ENCODE data around the gene INMT.
"Not testable (repeated sequence)": the region's sequence is repeated elsewhere in the genome, so short reads cannot be mapped to it uniquely, and the experiment has no call there.

INMT gene

DNA sequence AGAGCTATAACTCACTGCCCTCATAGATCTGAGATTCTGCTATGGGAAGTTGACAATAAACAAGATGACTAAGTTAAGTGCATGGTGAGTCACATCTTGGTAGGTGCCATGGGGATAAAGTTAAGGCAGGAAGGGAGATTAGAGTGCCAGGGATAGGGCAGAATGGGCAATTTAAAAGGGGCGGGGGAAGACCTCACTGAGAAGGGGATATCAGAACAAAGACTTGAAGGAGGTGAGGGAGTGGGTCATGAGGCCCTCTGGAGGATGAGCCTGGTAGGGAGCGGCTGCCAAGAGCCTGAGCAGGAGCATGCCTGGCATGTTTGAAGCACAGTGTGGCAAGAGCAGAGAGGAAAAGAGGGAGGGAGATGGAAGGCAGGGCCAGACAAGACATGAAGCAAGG lies 34.8 kb upstream of the INMT start:
- Mint-ChIP-seq H3K27me3 (peaks cover 1% of the 10 kb centered on the region), H3K36me3 (ENCODE audit: low read depth) (no peaks in the 10 kb centered on the region), H3K4me3 (no peak overlapping the region), H3K4me1 (ENCODE audit: low read depth) (no peaks in the 10 kb centered on the region), H3K9me3 (peaks cover 35% of the 10 kb centered on the region), H3K27ac (no peak overlapping the region)
- intact Hi-C loops (cut with micrococcal nuclease): no loop called here

DNA sequence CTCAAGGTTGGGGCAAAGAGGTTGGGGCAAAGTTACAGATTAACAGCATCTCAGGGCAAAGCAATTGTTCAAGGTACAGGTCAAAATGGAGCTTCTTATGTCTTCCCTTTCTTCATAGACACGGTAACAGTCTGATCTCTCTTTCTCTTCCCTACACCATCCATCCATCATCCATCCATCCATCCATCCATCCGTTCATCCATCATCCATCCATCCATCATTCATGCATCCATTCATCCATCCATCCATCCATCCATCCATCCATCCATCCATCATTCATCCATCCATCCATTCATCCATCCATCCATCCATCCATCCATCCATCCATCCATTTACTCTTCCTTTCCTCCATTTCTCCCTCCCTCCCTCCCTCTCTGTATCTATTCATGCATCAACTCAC lies 32.5 kb upstream of the INMT start:
- H3K4me1 Mint-ChIP-seq (ENCODE audit: low read depth); H3K36me3 Mint-ChIP-seq (ENCODE audit: low read depth); H3K4me3 Mint-ChIP-seq; H3K27ac Mint-ChIP-seq; intact Hi-C loops (cut with micrococcal nuclease); H3K27me3 Mint-ChIP-seq: not testable (repeated sequence)
- peaks cover 35% of the 10 kb centered on the region for H3K9me3 Mint-ChIP-seq

GRCh38 chr7:30721211-30721610 lies 30.7 kb upstream of the INMT start:
- intact Hi-C loops (cut with micrococcal nuclease): no loop called here
- Mint-ChIP-seq H3K36me3 (ENCODE audit: low read depth) (no peaks in the 10 kb centered on the region), H3K27me3 (peaks cover 1% of the 10 kb centered on the region), H3K27ac (no peak overlapping the region), H3K4me1 (ENCODE audit: low read depth) (no peaks in the 10 kb centered on the region), H3K9me3 (peaks cover 35% of the 10 kb centered on the region), H3K4me3 (no peak overlapping the region)

GRCh38 chr7:30722187-30722586 lies 29.7 kb upstream of the INMT start:
- Mint-ChIP-seq H3K27me3 (peaks cover 1% of the 10 kb centered on the region), H3K36me3 (ENCODE audit: low read depth) (no peaks in the 10 kb centered on the region), H3K4me1 (ENCODE audit: low read depth) (no peaks in the 10 kb centered on the region), H3K4me3 (no peak overlapping the region), H3K9me3 (peaks cover 29% of the 10 kb centered on the region), H3K27ac (no peak overlapping the region)
- intact Hi-C loops (cut with micrococcal nuclease): no loop called here

GRCh38 chr7:30722671-30723070 lies 29.3 kb upstream of the INMT start:
- peaks cover 24% of the 10 kb centered on the region for H3K9me3 Mint-ChIP-seq
- H3K36me3 Mint-ChIP-seq (ENCODE audit: low read depth): no peaks in the 10 kb centered on the region
- no peak overlapping the region for H3K27ac Mint-ChIP-seq
- no peak overlapping the region for H3K4me3 Mint-ChIP-seq
- intact Hi-C loops (cut with micrococcal nuclease): no loop called here
- no peaks in the 10 kb centered on the region for H3K4me1 Mint-ChIP-seq (ENCODE audit: low read depth)
- peaks cover 1% of the 10 kb centered on the region for H3K27me3 Mint-ChIP-seq

GRCh38 chr7:30723776-30724175 lies 28.2 kb upstream of the INMT start:
- H3K4me3 Mint-ChIP-seq: no peak overlapping the region
- intact Hi-C loops (cut with micrococcal nuclease): no loop called here
- H3K36me3 Mint-ChIP-seq (ENCODE audit: low read depth): no peaks in the 10 kb centered on the region
- H3K9me3 Mint-ChIP-seq: peaks cover 13% of the 10 kb centered on the region
- H3K27me3 Mint-ChIP-seq: peaks cover 1% of the 10 kb centered on the region
- no peaks in the 10 kb centered on the region for H3K4me1 Mint-ChIP-seq (ENCODE audit: low read depth)
- H3K27ac Mint-ChIP-seq: no peak overlapping the region

DNA sequence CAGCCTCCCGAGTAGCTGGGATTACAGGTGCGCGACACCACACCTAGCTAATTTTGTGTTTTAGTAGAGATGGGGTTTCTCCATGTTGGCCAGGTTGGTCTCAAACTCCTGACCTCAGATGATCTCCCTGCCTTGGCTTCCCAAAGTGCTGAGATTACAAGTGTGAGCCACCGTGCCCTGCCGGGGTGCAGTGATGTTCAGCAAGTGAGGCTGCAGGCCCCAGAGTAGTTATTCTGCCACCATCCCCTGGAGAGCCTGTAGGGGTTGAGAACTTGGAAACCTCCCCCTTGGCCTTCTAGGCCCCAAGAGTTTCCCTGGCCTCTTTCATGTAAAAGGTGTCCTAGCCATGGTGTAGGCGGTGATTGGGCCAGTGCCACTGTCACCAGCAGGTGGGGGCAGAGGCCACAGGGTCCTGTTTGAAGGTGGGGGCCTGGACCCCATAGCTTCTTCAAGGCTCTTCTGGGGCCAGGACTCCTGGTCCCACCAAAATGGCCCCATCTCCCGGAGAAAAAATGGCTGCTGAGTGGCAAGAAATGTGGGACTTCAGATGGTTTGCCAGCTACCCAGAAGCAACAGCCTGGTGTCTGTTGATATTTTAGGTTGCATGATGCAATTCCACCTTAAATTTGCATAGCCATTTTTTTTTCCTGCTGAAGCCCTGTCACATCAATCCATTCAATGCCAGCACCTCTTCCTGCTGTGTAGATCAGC lies 25.5 kb upstream of the INMT start:
- Mint-ChIP-seq H3K27ac (no peak overlapping the region), H3K4me3 (no peak overlapping the region), H3K27me3 (peaks cover 2% of the 10 kb centered on the region), H3K9me3 (no peaks in the 10 kb centered on the region), H3K36me3 (ENCODE audit: low read depth) (no peaks in the 10 kb centered on the region), H3K4me1 (ENCODE audit: low read depth) (no peaks in the 10 kb centered on the region)
- intact Hi-C loops (cut with micrococcal nuclease): no loop called here

DNA sequence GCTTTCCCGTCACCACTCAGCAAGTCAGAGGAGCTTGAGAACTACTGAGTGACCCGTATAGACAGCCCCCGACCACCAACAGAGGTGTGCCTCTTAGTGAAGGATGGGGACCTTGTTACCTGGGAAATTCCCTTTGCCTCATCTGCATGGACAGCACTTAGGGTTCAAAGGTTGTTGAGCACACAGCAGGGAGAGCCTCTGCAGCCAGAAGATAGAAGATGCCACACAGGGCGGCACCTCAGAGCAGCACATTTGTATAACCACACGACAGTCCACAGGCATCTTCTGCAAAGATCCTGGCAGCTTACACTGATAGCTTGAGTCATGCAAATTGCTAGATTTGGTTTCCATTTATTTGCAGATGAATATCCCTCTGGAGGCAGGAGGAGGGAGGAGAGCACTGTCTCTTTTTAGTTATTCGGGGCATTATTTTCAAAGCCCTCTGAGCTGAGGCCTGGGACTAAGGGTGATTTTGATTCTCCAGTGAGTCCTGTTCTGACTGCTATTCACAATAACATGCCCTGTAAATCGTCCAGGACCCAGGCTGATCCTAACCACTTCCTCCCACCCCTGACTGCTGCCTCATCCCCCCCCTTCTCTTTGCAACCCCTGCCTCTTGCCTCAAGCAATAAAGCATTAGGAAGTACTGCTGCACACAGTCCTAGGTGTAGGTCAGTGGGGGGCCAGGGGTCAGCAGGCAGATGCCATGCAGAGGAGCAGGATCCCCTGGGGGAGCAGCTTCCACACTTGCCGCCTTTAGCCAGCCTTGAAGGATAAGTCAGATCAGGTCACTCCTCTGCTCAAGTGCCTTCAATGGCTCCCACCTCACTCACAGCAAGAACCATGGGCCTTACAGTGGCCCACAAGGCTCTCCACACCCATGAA lies 24.6 kb upstream of the INMT start:
- H3K27me3 Mint-ChIP-seq: peaks cover 2% of the 10 kb centered on the region
- H3K9me3 Mint-ChIP-seq: no peaks in the 10 kb centered on the region
- H3K27ac Mint-ChIP-seq: no peak overlapping the region
- no peak overlapping the region for H3K4me3 Mint-ChIP-seq
- H3K4me1 Mint-ChIP-seq (ENCODE audit: low read depth): no peaks in the 10 kb centered on the region
- intact Hi-C loops (cut with micrococcal nuclease): no loop called here
- no peaks in the 10 kb centered on the region for H3K36me3 Mint-ChIP-seq (ENCODE audit: low read depth)

- Mint-ChIP-seq H3K27ac (no peak overlapping the region), H3K9me3 (no peaks in the 10 kb centered on the region), H3K4me3 (no peak overlapping the region), H3K4me1 (ENCODE audit: low read depth) (no peaks in the 10 kb centered on the region), H3K36me3 (ENCODE audit: low read depth) (no peaks in the 10 kb centered on the region), H3K27me3 (peaks cover 2% of the 10 kb centered on the region)
- intact Hi-C loops (cut with micrococcal nuclease): no loop called here
These were observed 23.3 kb upstream of the INMT start for GRCh38 chr7:30728591-30729100.

DNA sequence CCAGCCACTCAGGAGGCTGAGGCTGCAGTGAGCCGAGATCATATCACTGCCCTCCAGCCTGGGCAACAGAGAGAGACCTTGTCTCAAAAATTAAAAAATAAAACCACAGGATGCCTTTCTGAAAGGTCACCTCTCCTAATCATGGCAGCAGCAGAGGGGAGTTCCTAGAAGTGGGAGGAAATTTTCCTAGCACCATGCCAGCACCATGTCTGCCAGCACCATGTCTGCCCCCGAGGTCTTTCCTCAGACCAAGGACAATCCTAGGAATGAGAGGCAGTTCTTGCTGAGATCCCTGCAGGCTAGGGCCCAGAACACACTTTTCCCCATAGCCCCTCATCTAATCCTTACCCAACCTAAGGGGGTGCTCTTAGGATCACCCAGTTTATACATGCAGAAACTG lies 22.3 kb upstream of the INMT start:
- intact Hi-C loops (cut with micrococcal nuclease): no loop called here
- Mint-ChIP-seq H3K9me3 (no peaks in the 10 kb centered on the region), H3K4me3 (no peak overlapping the region), H3K36me3 (ENCODE audit: low read depth) (no peaks in the 10 kb centered on the region), H3K4me1 (ENCODE audit: low read depth) (no peaks in the 10 kb centered on the region), H3K27me3 (peaks cover 2% of the 10 kb centered on the region), H3K27ac (no peak overlapping the region)

- Mint-ChIP-seq H3K27ac (no peak overlapping the region), H3K4me1 (ENCODE audit: low read depth) (no peaks in the 10 kb centered on the region), H3K4me3 (no peak overlapping the region), H3K27me3 (peaks cover 2% of the 10 kb centered on the region), H3K9me3 (no peaks in the 10 kb centered on the region), H3K36me3 (ENCODE audit: low read depth) (no peaks in the 10 kb centered on the region)
- intact Hi-C loops (cut with micrococcal nuclease): no loop called here
These were observed 21.8 kb upstream of the INMT start for GRCh38 chr7:30730097-30730496.

GRCh38 chr7:30730996-30731395 lies 20.9 kb upstream of the INMT start:
- no peaks in the 10 kb centered on the region for H3K36me3 Mint-ChIP-seq (ENCODE audit: low read depth)

GRCh38 chr7:30731581-30731980 lies 20.4 kb upstream of the INMT start:
- no peaks in the 10 kb centered on the region for H3K4me1 Mint-ChIP-seq (ENCODE audit: low read depth)
- H3K9me3 Mint-ChIP-seq: no peaks in the 10 kb centered on the region
- intact Hi-C loops (cut with micrococcal nuclease): no loop called here
- H3K27me3 Mint-ChIP-seq: peaks cover 2% of the 10 kb centered on the region
- H3K27ac Mint-ChIP-seq: no peak overlapping the region
- no peaks in the 10 kb centered on the region for H3K36me3 Mint-ChIP-seq (ENCODE audit: low read depth)
- no peak overlapping the region for H3K4me3 Mint-ChIP-seq

More at GRCh38 chr7:30730996-30731395, 20.9 kb upstream of the INMT start:
- Mint-ChIP-seq H3K9me3 (no peaks in the 10 kb centered on the region), H3K4me3 (no peak overlapping the region), H3K27me3 (peaks cover 2% of the 10 kb centered on the region), H3K27ac (no peak overlapping the region), H3K4me1 (ENCODE audit: low read depth) (no peaks in the 10 kb centered on the region)
- intact Hi-C loops (cut with micrococcal nuclease): no loop called here

GRCh38 chr7:30732606-30733005 lies 19.3 kb upstream of the INMT start:
- Mint-ChIP-seq H3K27me3 (peaks cover 2% of the 10 kb centered on the region), H3K27ac (no peak overlapping the region), H3K4me3 (no peak overlapping the region), H3K9me3 (no peaks in the 10 kb centered on the region), H3K36me3 (ENCODE audit: low read depth) (no peaks in the 10 kb centered on the region), H3K4me1 (ENCODE audit: low read depth) (no peaks in the 10 kb centered on the region)
- intact Hi-C loops (cut with micrococcal nuclease): no loop called here

Data from dendritic cell treated with granulocyte-macrophage colony-stimulating factor and Interleukin-4, amounts not matched to agents 40 ng/mL and 50 ng/mL, for 4 days (primary cell).